Measurements from ENCODE around the gene TESMIN.

- TF ChIP-seq EZH2 (IDR thresholded peaks at IDR 0.05; ENCODE audit: insufficient read depth, poor library complexity, severe bottlenecking) (no peak), EZH2phosphoT487 (IDR thresholded peaks at IDR 0.05; ENCODE audit: insufficient read depth, low read depth) (no peak)
These were observed 68.2 kb downstream of the TESMIN start for GRCh38 chr11:68683121-68683520.

Data from GM23248 (cell line).